HG03558 (cell line): Measurements from ENCODE around the gene GSAP.

ENCODE experiments used
- ATAC-seq: cut with Tn5 transposase; IDR thresholded peaks from one replicate; pipeline ENCODE4 v1.9.1; 2021; ENCODE audit warnings: moderate number of reproducible peaks; ENCODE audit not compliant: unreplicated experiment; ENCODE audit errors: extremely low read depth

The GSAP gene

DNA sequence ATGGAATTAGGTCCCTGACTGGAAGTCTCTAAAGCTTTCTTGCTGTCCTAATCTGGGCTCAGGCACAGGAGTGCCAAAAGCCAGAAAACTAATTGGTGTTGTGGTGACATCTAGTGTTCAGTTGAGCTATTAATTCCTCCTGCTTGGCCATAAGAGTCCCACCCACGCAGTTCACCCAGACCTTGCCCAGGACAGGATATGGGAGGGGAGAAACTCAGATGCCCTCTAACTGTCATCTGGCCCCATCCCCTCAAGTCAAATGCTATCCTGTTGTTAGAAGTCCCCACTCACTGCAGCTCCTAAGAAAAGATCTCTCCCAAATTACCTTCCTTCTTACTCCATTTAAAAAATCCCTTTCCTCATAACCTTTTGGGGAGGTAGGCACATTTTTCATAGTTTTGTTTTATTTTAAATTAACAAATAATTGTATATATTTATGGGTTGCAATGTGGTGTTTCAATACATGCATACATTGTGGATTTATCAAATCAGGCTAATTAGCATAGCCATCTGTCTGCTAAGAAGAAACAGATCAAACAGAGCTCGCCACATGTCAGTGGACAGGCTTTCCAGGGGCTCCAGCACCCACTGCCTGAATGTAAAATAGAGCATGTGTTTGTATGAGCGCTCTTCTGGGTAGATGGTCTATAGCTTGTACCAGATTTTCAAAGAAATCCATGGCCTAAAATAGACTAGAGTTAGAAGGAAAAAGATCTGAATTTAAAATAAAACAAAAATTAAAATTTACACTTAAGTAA, 84.0 kb downstream of the GSAP start:
- peak; percentile 73 for ATAC-seq

DNA sequence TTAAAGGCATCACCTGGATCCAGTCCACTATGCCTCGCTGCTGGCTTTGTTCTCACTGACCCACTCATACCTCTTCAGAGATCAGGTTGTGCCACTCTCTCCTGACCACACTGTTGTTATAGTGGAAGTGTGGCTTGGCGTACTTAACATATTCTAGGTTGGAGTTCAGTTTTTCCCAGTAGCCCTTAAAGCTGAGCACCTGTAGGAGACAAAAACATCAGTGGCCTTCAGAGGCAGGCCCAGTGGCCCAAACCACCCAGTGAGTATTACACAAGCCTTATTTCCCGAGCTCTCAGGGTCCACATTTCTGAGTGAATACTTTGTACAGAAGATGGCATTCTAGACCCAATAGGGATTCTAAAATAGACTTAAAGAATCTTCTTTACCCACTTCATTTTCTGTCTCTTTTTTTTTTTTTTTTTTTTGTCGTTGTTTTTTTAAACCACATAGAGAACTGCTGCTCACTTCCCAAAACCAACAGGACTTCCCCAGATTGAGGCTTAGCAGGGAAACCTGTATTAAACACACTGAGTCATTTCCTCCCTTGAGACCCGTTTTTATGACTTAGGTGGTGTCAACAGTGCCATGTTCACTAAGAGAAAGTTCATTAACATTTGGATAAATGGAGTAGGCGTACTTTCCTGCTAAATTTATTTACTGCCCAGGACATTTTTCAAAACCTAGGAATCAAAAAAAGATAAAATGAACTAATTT, 85.8 kb downstream of the GSAP start:
- no peak for ATAC-seq

DNA sequence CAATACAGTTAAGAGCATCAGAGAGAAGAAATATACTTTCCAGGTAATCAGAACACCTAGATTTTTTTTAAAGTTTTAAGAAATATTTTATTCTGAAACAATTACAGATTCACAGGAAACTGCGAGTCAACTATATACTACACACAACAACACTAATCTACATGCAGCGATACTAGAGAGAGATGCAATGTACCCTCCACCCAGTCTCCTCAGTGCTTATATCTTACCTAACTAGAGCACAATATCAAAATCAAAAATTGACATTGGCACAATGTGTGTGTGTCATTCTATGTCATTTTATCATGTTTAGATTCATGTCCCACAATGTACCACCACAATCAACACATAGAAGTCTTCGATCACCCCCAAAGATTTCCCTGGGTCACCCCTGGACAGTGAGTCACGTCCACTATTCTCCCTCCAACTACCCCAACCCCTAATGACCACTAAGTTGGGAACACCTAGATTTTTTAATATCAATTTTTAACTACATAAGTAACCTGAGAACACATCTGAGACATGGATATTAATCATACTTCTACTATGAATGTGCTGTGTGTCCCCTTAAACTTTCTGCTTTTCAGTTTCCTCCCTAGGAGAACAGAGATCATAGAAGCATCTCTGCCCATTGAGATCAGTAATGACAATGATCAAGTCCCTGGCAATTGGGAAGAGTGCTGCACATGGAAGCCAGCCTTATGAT, 86.5 kb downstream of the GSAP start:
- ATAC-seq, result no peak

DNA sequence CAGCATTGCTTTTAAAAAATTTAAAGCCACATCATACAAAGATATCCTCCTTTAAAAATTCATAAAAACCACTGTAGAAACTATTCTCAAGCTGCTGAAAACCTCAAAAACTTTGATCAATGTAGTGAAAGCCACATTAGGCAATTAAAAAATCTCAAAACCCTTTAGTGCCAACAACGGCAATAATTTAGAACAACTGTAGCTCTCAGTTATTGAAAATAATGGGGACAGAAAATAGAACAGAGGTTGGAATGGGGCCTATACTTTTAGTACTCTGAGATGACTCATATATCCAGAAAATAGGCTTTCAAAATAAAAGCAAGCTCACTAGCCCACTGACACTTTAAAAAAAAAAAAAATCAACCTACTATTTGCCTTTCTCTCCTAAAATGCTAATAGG, 87.5 kb downstream of the GSAP start:
- ATAC-seq, result no peak

DNA sequence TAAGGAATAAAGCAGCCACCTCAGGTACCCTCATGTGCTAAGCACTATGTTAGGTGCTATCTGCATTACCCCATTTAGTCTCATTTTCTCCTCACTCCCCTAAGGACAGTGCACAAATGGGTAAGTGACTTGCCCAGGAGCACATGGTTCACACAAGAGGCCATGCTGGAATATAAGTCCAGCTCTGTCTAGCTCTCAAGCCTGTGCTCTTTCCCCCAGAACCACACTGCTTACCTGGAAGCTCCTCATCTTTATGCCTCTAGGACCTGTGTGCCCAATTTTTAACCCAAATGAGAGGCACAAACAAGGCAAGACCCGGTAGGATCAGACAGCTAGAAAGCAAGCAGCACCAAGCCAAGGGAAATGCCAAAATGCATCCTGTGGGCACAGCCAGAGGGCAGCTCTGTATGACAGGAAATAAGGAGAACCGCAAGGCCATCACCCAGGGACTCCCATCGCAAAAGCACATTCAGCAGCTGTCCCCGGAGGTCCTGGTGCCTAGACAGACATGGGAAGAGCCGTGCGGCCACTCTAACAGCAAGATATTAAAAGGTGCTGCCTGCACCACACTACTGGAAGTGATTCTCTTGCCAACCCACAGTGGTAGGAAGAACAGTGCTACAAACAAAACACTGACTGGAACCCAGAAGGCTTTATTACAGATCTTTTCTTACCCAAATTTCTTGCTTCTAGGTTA, 88.1 kb downstream of the GSAP start:
- ATAC-seq, result no peak

DNA sequence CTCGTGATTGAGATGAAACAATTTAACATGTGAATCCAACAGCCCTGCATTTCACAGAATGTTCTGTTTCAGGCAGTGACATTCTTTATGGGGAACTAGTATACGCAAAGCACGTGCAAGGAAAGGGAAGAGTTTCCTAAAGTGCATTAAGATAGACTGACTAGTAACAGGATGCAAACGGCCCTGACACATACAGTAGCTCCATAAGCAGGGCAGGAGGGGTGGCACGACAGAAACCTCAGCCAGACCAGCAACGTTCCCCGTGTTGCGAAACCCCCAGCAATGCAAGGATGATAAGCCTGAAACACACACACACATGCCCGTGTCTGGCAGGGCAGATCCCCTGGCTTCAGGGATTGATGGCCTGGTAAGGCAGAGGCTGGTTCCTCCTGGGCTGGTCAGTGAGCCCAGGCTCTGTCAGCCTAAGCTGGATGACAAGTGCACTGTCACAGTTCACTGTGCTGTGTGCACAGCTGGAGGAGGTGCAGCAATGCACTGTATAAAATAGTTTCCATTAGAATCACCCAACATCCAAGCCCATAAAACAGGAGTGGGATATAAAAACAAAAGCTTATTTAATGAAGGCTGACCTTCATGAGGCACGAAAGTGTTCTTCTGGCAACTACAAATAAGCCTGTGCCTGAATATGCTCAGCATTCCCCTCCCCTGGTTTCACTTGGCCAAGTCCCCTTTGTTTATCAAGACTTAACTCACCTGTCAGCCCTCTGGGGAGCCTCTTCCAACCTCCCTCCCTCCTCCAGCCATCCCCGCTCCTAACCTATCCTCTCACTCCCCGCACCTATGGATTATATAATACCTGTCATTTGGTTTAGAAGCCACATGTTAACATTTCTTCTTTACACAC, 88.8 kb downstream of the GSAP start:
- ATAC-seq, result no peak

DNA sequence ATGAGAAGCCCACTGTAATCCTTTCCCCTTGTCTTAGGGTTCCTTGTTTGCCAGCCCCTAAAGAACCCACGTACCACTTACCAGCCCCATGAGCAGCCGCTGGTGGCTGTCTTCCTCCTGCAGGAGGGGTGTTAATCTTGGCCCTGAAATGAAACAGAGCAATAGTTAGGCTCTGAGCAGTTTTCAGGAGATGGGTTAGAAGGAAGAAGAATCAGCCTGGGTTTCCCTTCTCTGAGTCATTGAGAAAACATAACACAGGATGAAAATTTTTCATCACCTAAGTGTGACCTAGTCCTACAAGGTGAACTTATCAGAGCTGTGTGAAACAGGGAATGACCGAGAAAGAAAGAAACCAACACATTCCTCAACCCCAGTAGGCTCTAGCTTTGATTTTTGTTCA, 90.0 kb downstream of the GSAP start:
- no peak for ATAC-seq

DNA sequence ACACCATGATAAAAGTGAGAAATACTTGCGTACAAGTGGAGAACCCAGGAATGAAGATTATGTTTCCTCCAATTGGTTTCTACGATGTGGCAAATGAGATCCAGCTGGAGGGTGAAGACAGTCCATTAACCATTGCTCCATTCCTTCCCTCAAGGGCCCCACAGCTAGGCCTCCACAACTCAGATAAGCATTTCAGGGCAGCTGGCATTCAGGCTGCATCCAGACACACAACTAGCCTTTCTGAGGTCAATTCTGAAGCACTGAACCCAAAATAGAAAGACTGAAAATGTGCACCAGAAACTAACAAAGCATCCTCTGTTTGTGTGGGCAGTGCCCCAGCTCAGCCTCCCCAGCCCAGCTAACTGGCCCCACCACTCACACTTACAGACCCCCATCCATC, 94.8 kb downstream of the GSAP start:
- ATAC-seq, result no peak

DNA sequence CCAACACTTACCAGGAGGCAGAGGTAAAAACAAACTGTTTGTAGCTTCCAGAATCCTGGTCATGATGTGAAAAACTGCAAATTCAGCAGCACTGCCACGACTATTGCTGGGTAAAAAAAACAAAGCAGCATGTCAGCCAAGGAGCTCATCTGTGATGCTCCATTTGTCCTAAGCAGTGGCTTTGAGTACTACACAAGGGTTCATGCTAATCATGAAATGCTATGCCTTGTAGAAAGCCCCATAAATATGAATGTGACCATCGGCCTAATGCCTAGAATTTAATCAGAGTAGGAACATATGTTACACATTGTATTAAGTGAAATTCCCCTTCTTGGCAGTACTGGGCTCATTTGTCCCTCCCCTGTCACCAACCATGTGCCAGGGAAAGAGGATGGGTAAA, 95.4 kb downstream of the GSAP start:
- ATAC-seq, result no peak

DNA sequence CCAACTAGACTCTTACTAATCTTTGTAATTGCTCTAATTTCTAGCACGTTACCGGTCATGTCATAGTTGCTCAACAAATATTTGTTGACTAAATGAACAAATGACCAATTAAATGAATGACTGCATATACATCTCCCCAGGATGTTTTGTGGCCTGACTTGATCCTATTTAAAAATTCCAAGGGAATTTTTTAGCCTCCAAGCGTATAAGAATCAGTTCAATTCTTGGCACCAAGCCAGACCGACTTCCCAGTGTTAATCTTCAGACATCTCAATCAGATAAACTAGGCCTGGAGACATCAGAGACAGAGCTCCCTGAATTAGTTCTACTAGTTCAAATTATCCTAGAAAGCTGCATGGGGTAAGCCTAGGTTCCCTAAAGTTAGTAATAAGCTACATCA, 96.0 kb downstream of the GSAP start:
- no peak for ATAC-seq

DNA sequence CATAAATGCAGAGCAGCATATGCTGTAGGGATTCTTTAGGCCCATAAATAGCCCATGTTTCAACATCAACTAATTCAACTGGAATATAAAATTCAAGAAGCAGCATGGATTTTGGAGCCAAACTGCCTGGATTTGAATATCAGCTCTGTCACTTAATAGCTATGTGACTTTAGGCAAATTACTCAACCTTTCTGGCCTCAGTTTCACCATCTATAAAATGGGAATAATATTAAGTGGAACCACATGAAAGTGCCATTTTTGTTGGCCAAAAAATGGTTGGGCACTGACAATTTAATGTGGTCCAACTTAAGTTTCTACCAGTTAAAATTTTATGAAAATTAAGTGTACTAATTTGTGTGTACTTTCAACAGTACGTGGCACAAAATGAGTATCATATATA, 98.1 kb downstream of the GSAP start:
- no peak for ATAC-seq

DNA sequence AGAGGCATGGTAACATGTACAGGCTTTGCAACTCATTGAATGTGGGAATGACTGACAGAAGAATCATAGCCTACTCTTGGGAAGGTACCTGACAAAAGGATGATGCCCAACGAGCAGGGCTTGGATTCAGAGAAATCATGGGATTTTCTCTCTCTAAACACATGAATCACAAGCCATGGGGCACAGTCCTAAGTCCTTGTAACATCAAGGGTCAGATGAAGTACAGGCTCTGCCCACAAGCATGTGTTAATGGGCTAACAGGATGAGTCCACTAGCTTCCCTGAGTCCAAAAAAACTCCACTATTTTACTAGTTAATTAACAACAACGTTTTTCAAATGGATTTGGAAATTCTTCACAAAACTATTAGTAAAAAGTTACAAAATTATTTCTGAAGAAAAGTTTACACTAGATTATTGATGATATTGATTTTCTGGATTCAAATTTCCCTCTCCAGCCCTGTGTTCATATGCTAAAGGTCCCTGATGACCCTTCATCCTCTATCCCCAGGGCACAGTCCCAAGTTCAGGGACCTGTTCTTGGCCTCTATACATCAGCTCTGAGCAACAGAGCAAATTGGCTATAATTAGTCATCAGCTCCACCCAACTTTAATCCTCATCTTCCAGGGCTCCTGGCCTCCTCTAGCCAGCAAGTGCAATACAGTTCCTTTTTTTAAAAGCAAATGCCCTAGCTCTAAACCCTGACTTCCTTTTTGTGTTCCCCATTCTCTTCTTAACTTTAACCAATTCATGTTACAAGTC, 99.8 kb downstream of the GSAP start:
- no peak for ATAC-seq

DNA sequence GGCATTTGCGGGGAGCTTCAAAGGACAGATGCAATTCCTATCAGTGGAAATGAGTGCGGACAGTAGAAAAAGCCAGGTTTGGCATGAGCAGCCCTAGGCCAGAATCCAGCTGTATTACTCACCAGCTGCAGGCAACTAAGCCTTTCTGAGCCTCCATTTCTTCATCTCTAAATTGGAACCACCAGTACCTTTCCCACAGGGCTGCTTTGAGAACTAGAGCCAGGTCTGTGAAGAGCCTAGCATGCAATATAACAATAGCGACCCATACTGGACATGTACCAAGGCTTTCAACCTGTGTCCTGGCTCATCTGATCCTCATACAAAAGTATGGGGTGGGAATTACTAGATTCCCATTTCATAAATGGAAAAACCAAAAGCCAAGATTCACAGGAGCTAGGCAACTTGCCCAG, 101.0 kb downstream of the GSAP start:
- no peak for ATAC-seq

DNA sequence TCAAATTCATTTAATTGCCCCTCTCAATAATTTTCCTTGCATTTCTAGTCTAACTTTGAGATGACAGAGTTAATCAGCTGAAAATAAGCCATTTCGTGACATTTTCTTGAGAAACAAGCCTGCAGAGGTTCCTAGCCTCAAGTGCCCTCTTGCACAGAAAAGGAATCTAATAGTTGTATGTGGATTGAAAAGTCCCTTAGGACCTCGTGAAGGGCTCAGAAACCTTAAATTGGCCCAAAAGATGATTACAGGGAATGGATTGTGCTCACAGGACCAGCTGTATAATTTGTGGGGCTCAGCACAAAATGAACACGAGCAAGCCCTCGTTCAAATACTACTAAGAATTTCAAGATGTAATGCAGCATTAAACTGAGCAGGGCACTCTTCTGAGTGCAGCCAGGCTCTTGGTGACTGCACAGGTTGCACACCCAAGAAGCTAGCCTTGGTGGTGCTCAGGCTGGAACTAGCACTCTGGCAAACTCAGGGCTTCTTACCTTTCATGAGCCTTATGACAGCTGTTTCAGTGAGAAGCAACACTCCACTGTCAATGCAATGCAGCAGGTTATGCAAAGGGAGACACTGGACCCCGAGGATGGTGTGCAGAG, 102.2 kb downstream of the GSAP start:
- no peak for ATAC-seq

DNA sequence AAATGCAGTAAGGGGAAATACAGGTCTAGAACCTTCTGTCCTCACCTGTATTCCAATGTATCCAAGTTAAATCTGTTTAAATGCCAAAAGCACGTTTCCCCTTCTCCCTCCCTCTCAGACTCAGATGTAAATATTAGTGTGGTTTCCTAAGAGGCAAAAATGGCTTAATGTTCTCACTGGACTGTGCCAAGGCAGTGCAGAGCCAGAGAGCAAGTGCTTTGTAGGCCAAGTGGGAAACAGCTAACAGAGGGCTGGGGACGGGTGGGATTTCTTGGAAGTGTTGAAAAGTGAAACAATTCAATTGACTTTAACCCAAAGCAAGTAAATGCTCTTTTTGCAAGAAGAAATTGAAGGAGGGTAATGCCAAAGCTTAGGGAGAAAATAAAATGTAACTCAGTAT, 103.1 kb downstream of the GSAP start:
- no peak for ATAC-seq

DNA sequence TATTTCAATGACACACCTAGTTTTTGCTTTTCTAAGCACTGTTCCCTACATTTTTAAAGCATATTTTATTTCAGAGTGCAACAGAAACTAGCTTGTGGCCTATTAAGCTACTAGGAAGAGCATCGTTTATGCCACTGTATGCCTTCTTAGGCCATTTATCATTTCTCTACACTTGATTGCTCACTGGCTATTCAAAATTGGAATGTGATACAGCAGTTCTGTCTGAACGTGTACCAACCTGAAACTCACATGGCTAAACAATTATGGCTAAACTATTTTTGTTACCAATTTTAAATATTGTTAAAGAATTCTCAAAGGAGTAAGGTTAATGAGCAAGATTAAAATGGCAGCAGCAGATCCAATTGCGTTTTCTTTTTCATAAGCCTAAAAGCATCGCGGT, 105.2 kb downstream of the GSAP start:
- no peak for ATAC-seq

DNA sequence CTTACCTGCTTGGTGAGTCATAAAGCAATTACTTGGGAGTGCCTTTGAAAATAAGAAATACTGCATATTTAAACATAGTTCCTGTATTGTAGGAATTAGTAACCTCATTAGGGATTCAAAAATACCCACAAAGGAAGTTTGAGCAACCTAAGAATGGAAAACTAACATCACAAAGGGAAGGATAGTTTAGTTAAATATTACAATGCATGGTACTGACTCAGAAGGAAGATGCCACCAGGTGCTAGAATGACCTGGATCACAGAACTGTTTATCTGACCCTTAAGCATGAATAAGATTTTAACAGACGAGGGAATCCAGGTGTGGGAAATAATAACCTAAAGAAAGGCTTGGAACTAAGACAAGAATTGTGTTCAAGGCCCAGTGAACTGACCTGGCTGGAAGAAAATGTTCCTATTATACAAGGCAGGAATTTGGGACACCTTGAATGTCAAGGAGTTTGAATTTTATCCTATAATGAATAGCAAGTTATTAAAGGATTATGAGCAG, 106.4 kb downstream of the GSAP start:
- ATAC-seq, result no peak

DNA sequence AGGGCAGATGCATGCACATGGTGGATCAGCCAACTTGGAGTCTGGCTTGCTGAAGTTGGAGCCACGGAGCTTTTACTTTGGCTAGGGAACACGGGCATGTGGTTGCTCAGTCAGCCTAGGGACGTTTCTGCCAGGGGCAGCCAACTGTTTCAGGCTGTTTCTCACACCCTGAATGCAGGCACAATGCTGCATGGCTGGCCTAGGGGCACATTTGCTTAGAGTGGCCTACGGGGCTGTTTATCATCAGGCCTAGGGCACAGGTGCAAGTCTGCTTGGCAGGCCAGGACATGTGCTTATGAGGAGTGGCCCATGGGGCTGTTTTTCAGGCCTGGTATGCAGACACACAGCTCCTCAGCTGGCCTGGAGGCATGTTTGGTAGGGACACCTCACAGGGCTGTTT, 107.4 kb downstream of the GSAP start:
- ATAC-seq, result no peak
